Caco-2 (cell line): ENCODE measurements around the gene WIPF2. TPM values are rescaled to one million over a fixed set of nuclear protein-coding genes. Genes with fewer than 3 reads are reported as not detected.

Source experiments
- BruUV-seq: library from RNA; stranded (reverse); fragments of 400-500 nt; replicated peaks from 2 replicates; lab custom pipeline; 2021; lab: Mats Ljungman, UMichigan
- CTCF ChIA-PET: fragments of 300-600 bp; sonication (Branson Sonifier 250); formaldehyde crosslinking; loops from one replicate; lab custom pipeline; 2022; ENCODE audit warnings: antibody characterized with exemption; lab: Charles Lee
- POLR2A ChIA-PET: fragments of 300-600 bp; sonication (Branson Sonifier 250); formaldehyde crosslinking; loops from one replicate; lab custom pipeline; 2022; ENCODE audit warnings: antibody characterized with exemption; lab: Charles Lee
- DNase-seq, 2 experiments: peaks; one replicate each; pipeline versions ENCODE4 v3.0.0 to v3.0.0-alpha.2; 2020 to 2022
- H3K27me3 ChIP-seq: replicated peaks from 2 replicates; pipeline ENCODE4 v1.6.0; 2011; ENCODE audit warnings: low read length; ENCODE audit not compliant: control insufficient read depth, insufficient read depth
- H3K36me3 ChIP-seq: 2 replicates; pipeline ENCODE4 v1.5.1; 2011; ENCODE audit warnings: low read length; ENCODE audit not compliant: control insufficient read depth, insufficient read depth
- H3K4me1 ChIP-seq: fragments of 250-450 bp; sonication (Bioruptor Pico); 2 replicates; pipeline ENCODE4 v1.5.1; 2020; ENCODE audit warnings: mild to moderate bottlenecking
- H3K4me3 ChIP-seq: 2 replicates; pipeline ENCODE4 v1.5.1; 2011; ENCODE audit warnings: low read depth, mild to moderate bottlenecking, control low read depth, low read length
- H3K9me3 ChIP-seq: fragments of 250-450 bp; sonication (Bioruptor Pico); 2 replicates; pipeline ENCODE4 v1.5.1; 2020; ENCODE audit warnings: mild to moderate bottlenecking, moderate library complexity
- H3K27ac Mint-ChIP-seq: one replicate; pipeline ENCODE4 v1.8.0; 2022; ENCODE audit warnings: mixed read lengths; ENCODE audit not compliant: unreplicated experiment
- H3K27me3 Mint-ChIP-seq: one replicate; pipeline ENCODE4 v1.8.0; 2022; ENCODE audit warnings: mixed read lengths; ENCODE audit not compliant: insufficient read depth, unreplicated experiment
- H3K36me3 Mint-ChIP-seq: one replicate; pipeline ENCODE4 v1.8.0; 2022; ENCODE audit warnings: mild to moderate bottlenecking, mixed read lengths; ENCODE audit not compliant: insufficient read depth, unreplicated experiment
- H3K4me1 Mint-ChIP-seq: one replicate; pipeline ENCODE4 v1.8.0; 2022; ENCODE audit warnings: low read depth, mixed read lengths; ENCODE audit not compliant: unreplicated experiment
- H3K4me3 Mint-ChIP-seq: one replicate; pipeline ENCODE4 v1.8.0; 2022; ENCODE audit warnings: mild to moderate bottlenecking, moderate library complexity, mixed read lengths; ENCODE audit not compliant: unreplicated experiment
- H3K9me3 Mint-ChIP-seq: one replicate; pipeline ENCODE4 v1.8.0; 2022; ENCODE audit warnings: mixed read lengths; ENCODE audit not compliant: unreplicated experiment
- intact Hi-C: fragments of 100-400 bp; cut with micrococcal nuclease; formaldehyde crosslinking; loops from one replicate; pipeline ENCODE4 v1.10.0; 2022; ENCODE audit not compliant: unreplicated experiment
- total RNA-seq: library from RNA; stranded (reverse); gene quantifications from 2 replicates; pipeline ENCODE4 v1.2.3, GENCODE V29; 2022
- TF ChIP-seq, protein P1 (sequence below), 2 experiments: fragments of 200-600 bp in 1 of 2; IDR thresholded peaks; 1 replicate in 1 of 2; 2 replicates in 1 of 2; pipeline versions ENCODE4 v1.5.1 to v1.8.0; 2011 to 2022; ENCODE audit warnings: antibody characterized with exemption in 1 of 2, control low read depth in 1 of 2, inconsistent platforms in 1 of 2, low read depth in 1 of 2, low read length in 1 of 2, mild to moderate bottlenecking in 1 of 2, moderate library complexity in 1 of 2; ENCODE audit not compliant: insufficient read depth in 1 of 2, severe bottlenecking in 1 of 2, unreplicated experiment in 1 of 2

WIPF2 gene
- total RNA-seq, 1 experiment from 2014 or later: 33.4 TPM

DNA sequence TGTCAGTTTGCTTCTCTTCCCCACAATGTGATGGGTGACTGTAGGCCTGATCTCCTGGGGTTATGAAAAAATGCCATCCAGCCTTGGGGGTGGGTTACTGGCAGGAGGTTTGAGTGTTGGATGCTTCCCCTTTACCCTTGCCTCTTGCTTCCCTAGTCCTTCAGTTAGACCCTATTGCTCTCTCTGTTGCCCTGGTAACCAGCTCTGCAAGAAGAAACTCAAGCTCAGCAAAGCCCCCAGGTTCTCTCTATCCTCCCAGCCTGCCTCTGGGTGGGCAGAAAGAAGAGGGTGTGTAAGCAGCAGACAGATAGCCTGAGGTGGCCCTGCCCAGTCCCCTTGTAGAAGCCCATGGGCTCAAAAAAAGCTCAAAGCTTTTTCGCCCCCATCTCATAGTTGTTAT, 44.6 kb upstream of the WIPF2 start:
- TF ChIP-seq, protein P1, sequence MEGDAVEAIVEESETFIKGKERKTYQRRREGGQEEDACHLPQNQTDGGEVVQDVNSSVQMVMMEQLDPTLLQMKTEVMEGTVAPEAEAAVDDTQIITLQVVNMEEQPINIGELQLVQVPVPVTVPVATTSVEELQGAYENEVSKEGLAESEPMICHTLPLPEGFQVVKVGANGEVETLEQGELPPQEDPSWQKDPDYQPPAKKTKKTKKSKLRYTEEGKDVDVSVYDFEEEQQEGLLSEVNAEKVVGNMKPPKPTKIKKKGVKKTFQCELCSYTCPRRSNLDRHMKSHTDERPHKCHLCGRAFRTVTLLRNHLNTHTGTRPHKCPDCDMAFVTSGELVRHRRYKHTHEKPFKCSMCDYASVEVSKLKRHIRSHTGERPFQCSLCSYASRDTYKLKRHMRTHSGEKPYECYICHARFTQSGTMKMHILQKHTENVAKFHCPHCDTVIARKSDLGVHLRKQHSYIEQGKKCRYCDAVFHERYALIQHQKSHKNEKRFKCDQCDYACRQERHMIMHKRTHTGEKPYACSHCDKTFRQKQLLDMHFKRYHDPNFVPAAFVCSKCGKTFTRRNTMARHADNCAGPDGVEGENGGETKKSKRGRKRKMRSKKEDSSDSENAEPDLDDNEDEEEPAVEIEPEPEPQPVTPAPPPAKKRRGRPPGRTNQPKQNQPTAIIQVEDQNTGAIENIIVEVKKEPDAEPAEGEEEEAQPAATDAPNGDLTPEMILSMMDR (IDR thresholded peaks at IDR 0.05; ENCODE audit: insufficient read depth in 1 of 2, low read depth in 1 of 2, low read length in 1 of 2, severe bottlenecking in 1 of 2, unreplicated experiment in 1 of 2): no peak
- no peak overlapping the region for H3K4me3 Mint-ChIP-seq
- Histone ChIP-seq H3K4me1 (peaks cover 15% of the 10 kb centered on the region), H3K36me3 (peaks cover 7% of the 10 kb centered on the region), H3K4me3 (no peak overlapping the region), H3K9me3 (no peaks in the 10 kb centered on the region), H3K27me3 (no peaks in the 10 kb centered on the region)
- no peak for DNase-seq
- intact Hi-C loops: no loop called here
- H3K9me3 Mint-ChIP-seq: no peaks in the 10 kb centered on the region
- BruUV-seq: no TSS peak
- H3K36me3 Mint-ChIP-seq: peaks cover 78% of the 10 kb centered on the region
- peaks cover 21% of the 10 kb centered on the region for H3K4me1 Mint-ChIP-seq
- H3K27ac Mint-ChIP-seq: peak overlapping the region; percentile 63
- POLR2A ChIA-PET: no interaction called here
- CTCF ChIA-PET: no interaction called here
- H3K27me3 Mint-ChIP-seq: no peaks in the 10 kb centered on the region

GRCh38 chr17:40175928-40176753, 43.0 kb upstream of the WIPF2 start:
- intact Hi-C loops: loop anchor here (2.0 kb wide), 1 partner anchor 63 kb away; no protein-coding TSS in a partner anchor

DNA sequence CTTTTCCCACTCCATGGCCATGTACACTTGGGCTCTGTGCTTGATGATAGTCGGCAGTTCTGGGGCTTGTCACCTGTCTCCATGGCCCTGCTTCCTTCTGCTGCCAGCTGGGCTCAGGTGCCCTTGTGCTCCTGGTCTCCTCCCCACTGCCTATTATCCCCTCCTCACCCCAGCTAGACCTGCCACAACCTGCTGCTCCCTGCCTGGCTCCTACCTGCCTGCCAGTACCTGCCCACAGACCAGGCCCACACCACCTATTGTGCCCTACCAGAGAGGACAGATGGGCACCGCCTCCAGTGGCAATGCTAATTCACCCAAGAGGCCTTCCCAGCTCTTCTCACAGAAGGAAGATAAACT, 42.4 kb upstream of the WIPF2 start:
- Histone ChIP-seq H3K4me3 (peak overlapping the region; percentile 68), H3K9me3 (no peaks in the 10 kb centered on the region), H3K27me3 (no peaks in the 10 kb centered on the region), H3K36me3 (peaks cover 5% of the 10 kb centered on the region), H3K4me1 (peaks cover 15% of the 10 kb centered on the region)
- H3K27me3 Mint-ChIP-seq: no peaks in the 10 kb centered on the region
- intact Hi-C loops: loop anchor here (2.0 kb wide), 1 partner anchor 64 kb away; no protein-coding TSS in a partner anchor
- peak overlapping the region; percentile 73 for H3K4me3 Mint-ChIP-seq
- H3K4me1 Mint-ChIP-seq: peaks cover 21% of the 10 kb centered on the region
- H3K27ac Mint-ChIP-seq: peak overlapping the region; percentile 76
- DNase-seq: no peak
- peaks cover 56% of the 10 kb centered on the region for H3K36me3 Mint-ChIP-seq
- BruUV-seq: TSS peak; percentile 91
- ChIA-PET POLR2A (interaction anchor here (1.2 kb wide), 1 partner anchor 63 kb away, joined by 4 read pairs; no protein-coding TSS in a partner anchor), CTCF (interaction anchor here (1.2 to 1.3 kb wide), 2 partner anchors 43 to 63 kb away, joined by 3 to 7 read pairs; partner anchors contain the start of gene WIPF2)
- TF ChIP-seq, protein P1 (IDR thresholded peaks at IDR 0.05; ENCODE audit: insufficient read depth in 1 of 2, low read depth in 1 of 2, low read length in 1 of 2, severe bottlenecking in 1 of 2, unreplicated experiment in 1 of 2): no peak
- H3K9me3 Mint-ChIP-seq: no peaks in the 10 kb centered on the region

More at GRCh38 chr17:40175928-40176753, 43.0 kb upstream of the WIPF2 start:
- H3K27ac Mint-ChIP-seq: peak overlapping the region; percentile 76
- POLR2A ChIA-PET: interaction anchor here (0.5 to 1.2 kb wide), 4 partner anchors 63 to 73 kb away, joined by 3 to 4 read pairs (median 4); no protein-coding TSS in a partner anchor
- TF ChIP-seq, protein P1 (IDR thresholded peaks at IDR 0.05; ENCODE audit: insufficient read depth in 1 of 2, low read depth in 1 of 2, low read length in 1 of 2, severe bottlenecking in 1 of 2, unreplicated experiment in 1 of 2): no peak
- CTCF ChIA-PET: interaction anchor here (1.2 to 1.3 kb wide), 2 partner anchors 43 to 63 kb away, joined by 3 to 7 read pairs; partner anchors contain the start of gene WIPF2
- DNase-seq: peak; percentile 83 to 94
- H3K4me1 Mint-ChIP-seq: peaks cover 21% of the 10 kb centered on the region
- H3K27me3 ChIP-seq: no peaks in the 10 kb centered on the region
- no peaks in the 10 kb centered on the region for H3K27me3 Mint-ChIP-seq
- no TSS peak for BruUV-seq
- H3K36me3 ChIP-seq: peaks cover 5% of the 10 kb centered on the region
- no peaks in the 10 kb centered on the region for H3K9me3 ChIP-seq
- no peaks in the 10 kb centered on the region for H3K9me3 Mint-ChIP-seq
- H3K4me3 Mint-ChIP-seq: peak overlapping the region; percentile 73
- H3K36me3 Mint-ChIP-seq: peaks cover 61% of the 10 kb centered on the region
- H3K4me1 ChIP-seq: peaks cover 15% of the 10 kb centered on the region
- peak overlapping the region; percentile 68; the same call in 1 of the 2 replicates for H3K4me3 ChIP-seq
